GM13976 (cell line): ENCODE measurements around the gene CASP8.
"Not testable (repeated sequence)": the region's sequence is repeated elsewhere in the genome, so short reads cannot be mapped to it uniquely, and the experiment has no call there.

Source experiments
- DNase-seq: peaks from one replicate; pipeline ENCODE4 v3.0.0; 2012; ENCODE audit warnings: low spot score
- in situ Hi-C: fragments of 300-500 bp; cut with MboI; formaldehyde crosslinking; loops from one replicate; pipeline ENCODE4 v1.12.0; 2022; ENCODE audit warnings: low sequenced_read_pairs, mixed read lengths, inconsistent platforms; ENCODE audit not compliant: unreplicated experiment
- TF ChIP-seq, protein P1 (sequence below): IDR thresholded peaks from 2 replicates; pipeline ENCODE4 v1.5.1; 2012; ENCODE audit warnings: borderline replicate concordance, mild to moderate bottlenecking; ENCODE audit not compliant: insufficient read depth; ENCODE audit errors: extremely low read depth, missing control alignments, control extremely low read depth

The CASP8 gene

DNA sequence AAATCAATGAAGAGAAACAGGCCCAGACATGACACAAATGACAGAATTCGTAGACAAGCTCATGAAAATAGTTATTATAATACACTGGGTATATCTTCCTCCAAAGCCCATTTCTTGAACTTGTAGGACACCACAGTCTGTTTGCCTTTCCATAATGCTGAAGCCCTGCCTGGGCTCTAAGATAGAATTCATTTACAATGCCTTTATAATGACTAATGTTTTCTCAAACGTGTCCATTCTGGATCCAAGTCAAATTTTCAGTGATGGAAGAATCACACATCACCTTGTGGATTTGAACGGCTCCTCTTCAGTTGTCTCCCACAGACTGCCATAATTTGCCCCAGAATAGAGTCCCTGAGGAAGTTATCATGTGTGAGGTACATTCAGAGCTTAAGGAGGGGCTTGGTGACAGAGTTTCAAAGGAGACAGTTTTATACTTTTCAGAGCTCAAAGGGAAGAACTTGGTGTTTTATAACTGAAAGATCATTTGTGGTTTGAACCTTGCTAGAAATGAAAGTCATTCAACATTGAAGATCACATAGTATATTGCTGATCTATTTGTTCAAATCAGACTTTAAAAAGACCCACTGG lies 38.2 kb downstream of the CASP8 start:
- TF ChIP-seq, protein P1, sequence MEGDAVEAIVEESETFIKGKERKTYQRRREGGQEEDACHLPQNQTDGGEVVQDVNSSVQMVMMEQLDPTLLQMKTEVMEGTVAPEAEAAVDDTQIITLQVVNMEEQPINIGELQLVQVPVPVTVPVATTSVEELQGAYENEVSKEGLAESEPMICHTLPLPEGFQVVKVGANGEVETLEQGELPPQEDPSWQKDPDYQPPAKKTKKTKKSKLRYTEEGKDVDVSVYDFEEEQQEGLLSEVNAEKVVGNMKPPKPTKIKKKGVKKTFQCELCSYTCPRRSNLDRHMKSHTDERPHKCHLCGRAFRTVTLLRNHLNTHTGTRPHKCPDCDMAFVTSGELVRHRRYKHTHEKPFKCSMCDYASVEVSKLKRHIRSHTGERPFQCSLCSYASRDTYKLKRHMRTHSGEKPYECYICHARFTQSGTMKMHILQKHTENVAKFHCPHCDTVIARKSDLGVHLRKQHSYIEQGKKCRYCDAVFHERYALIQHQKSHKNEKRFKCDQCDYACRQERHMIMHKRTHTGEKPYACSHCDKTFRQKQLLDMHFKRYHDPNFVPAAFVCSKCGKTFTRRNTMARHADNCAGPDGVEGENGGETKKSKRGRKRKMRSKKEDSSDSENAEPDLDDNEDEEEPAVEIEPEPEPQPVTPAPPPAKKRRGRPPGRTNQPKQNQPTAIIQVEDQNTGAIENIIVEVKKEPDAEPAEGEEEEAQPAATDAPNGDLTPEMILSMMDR, result no peak
- DNase-seq, result no peak
- in situ Hi-C loops, result no loop called here

DNA sequence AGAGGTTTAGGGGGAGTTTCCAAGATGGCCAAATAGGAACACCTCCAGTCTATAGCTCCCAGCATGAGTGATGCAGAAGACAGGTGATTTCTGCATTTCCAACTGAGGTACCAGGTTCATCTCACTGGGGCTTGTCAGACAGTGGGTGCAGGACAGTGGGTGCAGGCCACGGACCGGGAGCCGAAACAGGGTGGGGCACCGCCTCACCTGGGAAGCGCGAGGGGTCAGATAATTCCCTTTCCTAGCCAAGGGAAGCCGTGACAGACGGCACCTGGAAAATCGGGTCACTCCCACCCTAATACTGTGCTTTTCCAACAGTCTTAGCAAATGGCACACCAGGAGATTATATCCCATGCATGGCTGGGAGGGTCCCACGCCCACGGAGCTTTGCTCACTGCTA lies 39.6 kb downstream of the CASP8 start:
- in situ Hi-C loops, DNase-seq: not testable (repeated sequence)

DNA sequence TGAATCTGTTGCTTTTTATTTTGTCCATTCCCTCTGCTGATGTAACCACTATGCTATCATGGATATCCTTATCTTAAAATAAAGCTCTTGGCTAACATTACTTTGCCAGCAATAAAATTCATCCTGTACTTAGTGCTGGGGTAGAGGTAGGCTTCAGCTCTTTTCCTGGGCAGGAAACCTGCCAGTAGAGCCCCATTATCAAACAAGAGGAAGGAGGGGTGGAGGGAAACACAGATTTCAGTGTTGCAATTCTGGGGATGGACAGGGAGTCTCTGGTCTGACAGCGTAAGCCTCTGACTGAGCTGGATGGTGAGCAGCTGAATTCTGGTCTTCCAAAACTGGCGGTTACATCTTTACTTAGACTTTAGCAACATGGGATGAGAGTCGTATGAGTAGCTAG lies 47.5 kb downstream of the CASP8 start:
- DNase-seq, result no peak
- TF ChIP-seq, protein P1, result no peak
- in situ Hi-C loops, result no loop called here

DNA sequence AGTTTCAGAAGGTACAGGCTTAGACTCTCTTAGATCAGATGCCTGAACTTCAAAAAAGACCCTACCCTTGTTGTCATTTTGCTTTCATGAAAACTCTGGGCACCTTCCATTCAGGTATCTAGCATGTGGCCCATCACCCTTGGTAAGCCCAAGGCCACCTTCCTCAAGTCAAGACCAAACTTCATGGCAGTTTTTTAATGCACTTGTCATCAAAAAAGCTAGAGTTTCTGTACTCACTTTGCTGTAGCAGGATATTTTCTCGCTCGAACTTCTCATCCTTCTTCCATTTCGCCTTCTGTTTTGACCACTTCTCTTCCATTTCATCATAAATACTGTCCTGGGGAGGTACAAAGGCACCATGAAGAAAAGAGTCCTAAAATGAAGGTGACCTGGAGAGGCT lies 48.6 kb downstream of the CASP8 start:
- no peak for DNase-seq
- TF ChIP-seq, protein P1, result no peak
- in situ Hi-C loops, result no loop called here

DNA sequence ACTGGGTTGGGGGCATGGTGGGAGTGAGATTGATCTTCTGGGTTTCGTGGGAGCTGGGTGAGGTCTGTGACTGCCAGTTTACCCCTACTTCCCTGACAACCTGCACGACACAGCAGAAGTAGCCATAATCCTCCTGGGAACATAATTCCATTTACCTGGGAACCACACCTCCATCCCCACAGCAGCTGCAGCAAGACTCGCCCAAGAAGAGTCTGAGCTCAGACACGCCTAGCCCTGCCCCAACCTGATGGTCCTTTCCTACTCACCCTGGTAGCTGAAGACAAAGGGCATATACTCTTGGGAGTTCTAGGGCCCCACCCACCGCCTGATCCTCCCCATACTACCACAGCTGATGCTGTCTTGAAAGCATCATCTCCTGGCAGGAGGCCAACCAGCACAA lies 53.0 kb downstream of the CASP8 start:
- no peak for DNase-seq
- in situ Hi-C loops, result no loop called here
- TF ChIP-seq, protein P1, result no peak

DNA sequence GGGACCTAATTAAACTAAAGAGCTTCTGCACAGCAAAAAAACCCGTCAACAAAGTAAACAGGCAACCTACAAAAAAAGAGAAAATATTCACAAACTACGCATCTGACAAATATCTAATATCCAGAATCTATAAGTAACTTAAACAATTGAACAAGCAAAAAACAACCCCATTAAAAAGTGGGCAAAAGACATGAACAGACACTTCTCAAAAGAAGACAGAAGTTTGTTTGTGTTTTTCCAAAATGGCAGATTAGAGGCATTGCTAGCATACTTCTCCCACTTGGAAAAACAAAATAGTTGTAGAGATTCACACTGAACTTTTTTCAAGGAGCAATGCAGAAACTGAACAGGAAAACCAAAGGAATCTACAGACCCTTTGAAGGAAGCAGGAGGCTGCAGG lies 59.2 kb downstream of the CASP8 start:
- DNase-seq, result no peak
- in situ Hi-C loops, result no loop called here
- TF ChIP-seq, protein P1, result no peak

DNA sequence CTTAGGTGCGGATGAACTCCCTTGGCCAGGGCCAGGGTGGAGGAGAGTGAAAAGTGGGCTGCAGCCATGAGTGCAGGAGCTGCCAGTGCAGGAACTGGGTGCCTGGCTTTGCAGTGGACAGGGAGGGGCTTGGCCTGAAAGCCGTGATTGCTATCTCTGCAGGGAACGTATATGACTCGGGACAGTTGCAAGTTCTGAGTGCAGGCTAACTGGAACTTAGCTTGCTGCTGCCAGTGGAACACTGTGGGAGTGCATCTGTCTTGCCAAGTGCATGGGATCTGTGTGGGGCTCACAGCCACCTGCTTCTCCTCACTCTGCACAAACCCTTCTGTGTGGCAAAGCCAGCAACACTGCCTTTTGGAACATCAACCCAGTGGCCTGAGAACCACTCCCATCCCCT lies 59.9 kb downstream of the CASP8 start:
- in situ Hi-C loops, result no loop called here
- no peak for DNase-seq
- TF ChIP-seq, protein P1, result no peak
